ENCODE results near the gene ELOF1.

ELOF1 gene

GRCh38 chr19:11505032-11505503 lies 54.0 kb downstream of the ELOF1 start:
- in situ Hi-C loops (cut with MboI; ENCODE audit: low sequenced_read_pairs, unreplicated experiment), result no loop called here
- TF ChIP-seq CTCF (IDR thresholded peaks at IDR 0.05; ENCODE audit: borderline replicate concordance, control extremely low read depth, extremely low read depth, insufficient read depth, missing control alignments), result no peak
- peak; percentile 99 for DNase-seq (ENCODE audit: low spot score)

- DNase-seq (ENCODE audit: low spot score), result no peak
- TF ChIP-seq CTCF (IDR thresholded peaks at IDR 0.05; ENCODE audit: borderline replicate concordance, control extremely low read depth, extremely low read depth, insufficient read depth, missing control alignments), result no peak
- in situ Hi-C loops (cut with MboI; ENCODE audit: low sequenced_read_pairs, unreplicated experiment), result no loop called here
These were observed 54.5 kb downstream of the ELOF1 start for GRCh38 chr19:11504502-11505031.

Measured in GM13976 (cell line).